GM12878 (cell line): ENCODE measurements around the gene RBM19. TPM values are rescaled to one million over a fixed set of nuclear protein-coding genes. Genes with fewer than 3 reads are reported as not detected.

Experiments used
- ATAC-seq: fragments of 200-7000 bp; cut with Tn5 transposase; 3 replicates; pipeline ENCODE4 v1.9.1; 2020; ENCODE audit warnings: mild to moderate bottlenecking, moderate library complexity
- BruUV-seq: library from RNA; stranded (reverse); fragments of 400-500 nt; replicated peaks from 2 replicates; lab custom pipeline; 2021; lab: Mats Ljungman, UMichigan
- CTCF ChIA-PET: fragments of 300-600 bp; sonication (Branson Sonifier 250); formaldehyde crosslinking; extraction: SDS; loops from one replicate; lab custom pipeline; 2021; ENCODE audit warnings: inconsistent platforms; lab: Yijun Ruan, JAX
- POLR2A ChIA-PET: fragments of 350-600 bp; formaldehyde crosslinking; extraction: SDS; loops from one replicate; lab custom pipeline; 2021; ENCODE audit warnings: inconsistent platforms; lab: Charles Lee
- RAD21 ChIA-PET: fragments of 300-600 bp; sonication (Branson Sonifier 250); formaldehyde crosslinking; loops from one replicate; lab custom pipeline; 2023; ENCODE audit warnings: antibody characterized with exemption; ENCODE audit not compliant: unreplicated experiment; lab: Charles Lee
- SMC1A ChIA-PET: fragments of 300-600 bp; sonication (Branson Sonifier 250); formaldehyde crosslinking; loops from one replicate; lab custom pipeline; 2023; ENCODE audit not compliant: unreplicated experiment, uncharacterized antibody; lab: Charles Lee
- DNase-seq: peaks from one replicate; pipeline ENCODE4 v3.0.0-alpha.2; 2011; ENCODE audit warnings: low read depth, low spot score
- FAIRE-seq: peaks from 3 replicates; lab custom pipeline; 2011; peaks lifted over from hg19 to GRCh38; lab: Jason Lieb, UNC
- H2AFZ ChIP-seq: 2 replicates; pipeline ENCODE4 v1.6.0; 2011; ENCODE audit warnings: low read depth, low read length, control low read depth; ENCODE audit not compliant: control insufficient read depth
- H3K27ac ChIP-seq: 2 replicates; pipeline ENCODE4 v1.5.1; 2011; ENCODE audit warnings: control low read depth; ENCODE audit not compliant: control insufficient read depth, insufficient read depth
- H3K27me3 ChIP-seq, 2 experiments: replicated peaks in 1 of 2; 2 replicates each; pipeline versions ENCODE4 v1.6.0 to v1.6.1; 2011; ENCODE audit warnings: low read length in 1 of 2; ENCODE audit not compliant: control insufficient read depth in 2 of 2, insufficient read depth in 2 of 2
- H3K36me3 ChIP-seq, 2 experiments: 2 replicates each; pipeline ENCODE4 v1.5.1; 2011; ENCODE audit warnings: low read length in 1 of 2; ENCODE audit not compliant: control insufficient read depth in 2 of 2, insufficient read depth in 2 of 2
- H3K4me1 ChIP-seq: 2 replicates; pipeline ENCODE4 v1.6.1; 2011; ENCODE audit warnings: mild to moderate bottlenecking, low read length, moderate library complexity, mixed read lengths; ENCODE audit not compliant: control insufficient read depth, insufficient read depth
- H3K4me2 ChIP-seq: 2 replicates; pipeline ENCODE4 v1.6.0; 2011; ENCODE audit warnings: control low read depth; ENCODE audit not compliant: control insufficient read depth, insufficient read depth
- H3K4me3 ChIP-seq: fragments of 200-600 bp; sonication (generic); 2 replicates; pipeline ENCODE4 v1.5.1; 2016
- H3K79me2 ChIP-seq: 2 replicates; pipeline ENCODE4 v1.6.0; 2011; ENCODE audit warnings: low read length; ENCODE audit not compliant: control insufficient read depth, insufficient read depth
- H3K9ac ChIP-seq: 2 replicates; pipeline ENCODE4 v1.8.0; 2011; ENCODE audit warnings: low read length, control low read depth, mixed read lengths; ENCODE audit not compliant: control insufficient read depth, insufficient read depth
- H3K9me3 ChIP-seq: replicated peaks from 3 replicates; pipeline ENCODE4 v1.5.1; 2011; ENCODE audit warnings: mild to moderate bottlenecking, low read length; ENCODE audit not compliant: control insufficient read depth, insufficient read depth
- H4K20me1 ChIP-seq: 2 replicates; pipeline ENCODE4 v1.6.0; 2011; ENCODE audit not compliant: control insufficient read depth, insufficient read depth
- ASH2L ChIP-seq: fragments of 300-600, 200-600 bp; sonication (generic); IDR thresholded peaks from 2 replicates; pipeline ENCODE4 v1.6.1; 2017; ENCODE audit warnings: low read depth, mild to moderate bottlenecking, borderline replicate concordance
- ATF3 ChIP-seq: IDR thresholded peaks from 2 replicates; pipeline ENCODE4 v1.6.1; 2011; ENCODE audit warnings: low read depth, mild to moderate bottlenecking, low read length, moderate library complexity, borderline replicate concordance; ENCODE audit errors: extremely low read depth
- CREB1 ChIP-seq: IDR thresholded peaks from 2 replicates; pipeline ENCODE4 v1.6.1; 2012; ENCODE audit warnings: low read depth, mild to moderate bottlenecking, inconsistent platforms
- E2F8 ChIP-seq: fragments of 450-650 bp; IDR thresholded peaks from 2 replicates; pipeline ENCODE4 v1.6.1; 2018; ENCODE audit warnings: mild to moderate bottlenecking, low read depth, moderate library complexity; ENCODE audit not compliant: partially characterized antibody
- POLR2A ChIP-seq: IDR thresholded peaks from 2 replicates; pipeline ENCODE4 v1.6.1; 2011; ENCODE audit warnings: low read depth, mild to moderate bottlenecking, low read length
- RBBP5 ChIP-seq: fragments of 200-600 bp; sonication (generic); conservative IDR thresholded peaks from 2 replicates; pipeline ENCODE4 v1.6.1; 2016
- SUZ12 ChIP-seq: fragments of 200-600 bp; sonication (generic); IDR thresholded peaks from one replicate; pipeline ENCODE4 v1.6.1; 2018; ENCODE audit warnings: antibody characterized with exemption, mild to moderate bottlenecking; ENCODE audit not compliant: unreplicated experiment
- TCF12 ChIP-seq: IDR thresholded peaks from 2 replicates; pipeline ENCODE4 v1.6.1; 2011; ENCODE audit warnings: low read depth, mild to moderate bottlenecking, low read length
- ZNF274 ChIP-seq: IDR thresholded peaks from one replicate; pipeline ENCODE4 v1.8.0; 2011; ENCODE audit not compliant: insufficient read length, insufficient read depth
- WGBS: methylation state at CpG from one replicate; pipeline ENCODE4 v1.1.6; 2016; ENCODE audit warnings: low lambda C conversion rate; ENCODE audit not compliant: insufficient replicate concordance, insufficient coverage; ENCODE audit errors: missing lambda C conversion rate; 5-methylcytosine and 5-hydroxymethylcytosine counted together
- in situ Hi-C: fragments of 300-500 bp; cut with MboI; formaldehyde crosslinking; loops from 9 replicates; pipeline ENCODE4 v1.14.3; 2018; ENCODE audit warnings: mixed read lengths
- intact Hi-C: fragments of 100-400 bp; cut with micrococcal nuclease; formaldehyde crosslinking; loops from one replicate; pipeline ENCODE4 v1.14.2; 2022; ENCODE audit not compliant: unreplicated experiment
- polyA plus RNA-seq, 11 experiments: library from polyadenylated mRNA; depleted of rRNA in 4 of 11; unstranded in 6 of 11; stranded (reverse) in 5 of 11; fragments of >200 nt; fragmentation: Nextera tagmentation in 4 of 11; fragmentation: Illumina TruSeq in 1 of 11; extraction: Ambion mirVana in 4 of 11; extraction: Trizol in 1 of 11; gene quantifications; 1 replicate in 1 of 11; 2 replicates in 10 of 11; pipeline versions ENCODE4 v1.2.1 to v1.2.3, GENCODE V29; 2011 to 2016; ENCODE audit warnings: inconsistent platforms in 2 of 11, missing spikeins in 2 of 11, low read depth in 1 of 11
- total RNA-seq, 4 experiments: library from RNA; depleted of rRNA in 3 of 4; stranded (reverse); fragments of >200 nt in 3 of 4; fragmentation: Illumina TruSeq in 1 of 4; extraction: Trizol in 1 of 4; gene quantifications; 2 replicates each; pipeline versions ENCODE4 v1.2.1 to v1.2.3, GENCODE V29; 2013 to 2021

Gene RBM19
- total and polyA plus RNA-seq, 10 of the 15 experiments (the other 5 are each of a cell fraction or from before 2014, with no cell fraction given): 4.2 to 42.9 (median 28.4) TPM

GRCh38 chr12:113914806-113915205 is 51.3 kb downstream of the RBM19 start:
- H3K4me3 ChIP-seq: no peak overlapping the region
- no peak for ATAC-seq
- RAD21 ChIA-PET: no interaction called here
- in situ Hi-C loops (loop anchor here (5.0 to 10.0 kb wide), 2 partner anchors 453 to 480 kb away; no protein-coding TSS in a partner anchor), intact Hi-C loops (loop anchor here (5.0 to 10.0 kb wide), 3 partner anchors 128 to 600 kb away; no protein-coding TSS in a partner anchor)
- H3K4me2 ChIP-seq: no peak overlapping the region
- no TSS peak for BruUV-seq
- no peaks in the 10 kb centered on the region for H3K4me1 ChIP-seq
- POLR2A ChIA-PET: no interaction called here
- no peak overlapping the region for H3K9ac ChIP-seq
- no peak for DNase-seq
- H4K20me1 ChIP-seq: no peaks in the 10 kb centered on the region
- TF ChIP-seq ATF3 (no peak), RBBP5 (no peak), TCF12 (no peak)
- no peaks in the 10 kb centered on the region for H3K79me2 ChIP-seq
- CTCF ChIA-PET: no interaction called here
- H3K9me3 ChIP-seq: no peaks in the 10 kb centered on the region
- no peak overlapping the region for H3K27ac ChIP-seq
- FAIRE-seq: no peak
- H3K27me3 ChIP-seq: no peaks in the 10 kb centered on the region
- SMC1A ChIA-PET: no interaction called here
- no peak overlapping the region for H2AFZ ChIP-seq
- 95% methylated on average over 13 of the region's 13 CpGs for WGBS
- H3K36me3 ChIP-seq: peaks cover 0 to 25% of the 10 kb centered on the region in 2 experiments; a peak in 3 of 4 replicates

GRCh38 chr12:113914176-113914575 is 51.9 kb downstream of the RBM19 start:
- H2AFZ ChIP-seq: no peak overlapping the region
- FAIRE-seq: no peak
- no peak for ATAC-seq
- 90% methylated on average over 10 of the region's 10 CpGs for WGBS
- H3K9ac ChIP-seq: no peak overlapping the region
- H3K36me3 ChIP-seq: peaks cover 0 to 25% of the 10 kb centered on the region in 2 experiments; a peak in 3 of 4 replicates
- intact Hi-C loops: loop anchor here (5.0 to 10.0 kb wide), 3 partner anchors 127 to 599 kb away; no protein-coding TSS in a partner anchor
- no peaks in the 10 kb centered on the region for H4K20me1 ChIP-seq
- no peaks in the 10 kb centered on the region for H3K4me1 ChIP-seq
- ChIA-PET CTCF (interaction anchor here (0.8 kb wide), 1 partner anchor 12 kb away, joined by 3 read pairs; no protein-coding TSS in a partner anchor), POLR2A (no interaction called here), SMC1A (no interaction called here), RAD21 (no interaction called here)
- BruUV-seq: no TSS peak
- TF ChIP-seq E2F8 (no peak), POLR2A (no peak), SUZ12 (no peak), CREB1 (no peak), ASH2L (no peak), ZNF274 (no peak)
- TF ChIP-seq, all 136 proteins: peak for 0
- H3K9me3 ChIP-seq: no peaks in the 10 kb centered on the region
- H3K4me3 ChIP-seq: no peak overlapping the region
- no peak overlapping the region for H3K4me2 ChIP-seq
- no peak for DNase-seq
- H3K79me2 ChIP-seq: no peaks in the 10 kb centered on the region
- no peaks in the 10 kb centered on the region for H3K27me3 ChIP-seq
- in situ Hi-C loops: loop anchor here (5.0 to 10.0 kb wide), 2 partner anchors 452 to 479 kb away; no protein-coding TSS in a partner anchor
- no peak overlapping the region for H3K27ac ChIP-seq
